GM18517 (cell line): ENCODE data around the gene LRRC40.

Experiments used
- ATAC-seq: cut with Tn5 transposase; IDR thresholded peaks from one replicate; pipeline ENCODE4 v1.9.1; 2021; ENCODE audit warnings: mild to moderate bottlenecking, moderate library complexity; ENCODE audit not compliant: unreplicated experiment

The LRRC40 gene

DNA sequence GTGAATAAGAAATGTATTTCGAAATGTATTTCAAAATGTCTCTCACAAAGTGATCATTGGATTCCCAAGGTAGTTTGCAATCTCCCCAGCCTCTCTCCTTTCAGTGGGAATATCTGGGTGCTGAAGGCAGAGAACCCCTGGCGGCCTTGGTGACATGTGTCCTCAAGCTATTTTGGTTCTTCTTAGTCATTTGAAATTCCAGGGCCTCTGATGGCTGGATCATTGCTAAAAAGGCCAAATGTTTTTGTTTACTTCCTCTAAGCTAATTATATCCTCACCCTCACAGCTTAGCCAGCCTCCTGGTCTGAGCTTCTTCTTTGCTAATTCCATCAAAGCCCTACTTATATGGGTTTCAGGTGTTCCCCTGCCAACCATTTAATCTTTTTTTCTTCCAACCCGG lies 71.2 kb downstream of the LRRC40 start:
- no peak for ATAC-seq

DNA sequence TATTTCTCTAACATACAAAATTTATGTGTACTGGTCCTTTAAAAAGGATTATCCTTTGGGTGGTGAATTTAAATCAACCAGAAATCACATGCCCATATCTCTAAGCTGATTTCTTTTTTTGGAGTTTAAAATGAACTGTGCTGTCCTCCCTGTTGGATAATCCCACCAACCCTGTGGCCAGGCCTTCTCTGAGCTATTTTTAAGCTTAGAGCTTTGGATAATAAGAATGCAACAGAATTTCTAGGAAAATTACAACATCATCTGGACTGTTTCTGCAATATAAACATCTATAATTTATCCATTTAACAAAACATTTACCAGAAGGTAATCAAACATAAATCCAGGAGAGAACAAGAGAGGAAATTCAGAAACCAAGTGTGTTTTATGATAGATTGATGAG lies 88.3 kb downstream of the LRRC40 start:
- no peak for ATAC-seq

- no peak for ATAC-seq
These were observed 90.1 kb downstream of the LRRC40 start for GRCh38 chr1:70115315-70115714.

DNA sequence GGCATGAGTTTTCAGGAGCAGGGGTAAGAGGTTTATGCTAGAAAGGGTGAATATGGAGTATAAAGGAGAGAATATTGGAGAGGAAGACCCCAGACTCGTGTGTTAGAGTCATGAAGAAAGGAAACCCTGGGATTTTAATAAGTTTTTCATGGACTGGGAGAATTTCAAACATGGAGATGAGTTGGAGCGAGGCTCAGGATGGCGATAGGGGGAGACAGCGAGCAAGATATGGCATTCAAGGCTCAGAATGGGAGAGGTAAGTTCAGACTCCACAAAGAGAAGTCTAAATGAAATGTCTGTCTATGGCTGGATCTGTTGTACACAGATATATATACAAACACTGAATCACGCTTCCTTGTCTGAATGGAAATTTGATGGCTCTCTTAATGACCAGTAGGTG lies 92.5 kb downstream of the LRRC40 start:
- no peak for ATAC-seq

DNA sequence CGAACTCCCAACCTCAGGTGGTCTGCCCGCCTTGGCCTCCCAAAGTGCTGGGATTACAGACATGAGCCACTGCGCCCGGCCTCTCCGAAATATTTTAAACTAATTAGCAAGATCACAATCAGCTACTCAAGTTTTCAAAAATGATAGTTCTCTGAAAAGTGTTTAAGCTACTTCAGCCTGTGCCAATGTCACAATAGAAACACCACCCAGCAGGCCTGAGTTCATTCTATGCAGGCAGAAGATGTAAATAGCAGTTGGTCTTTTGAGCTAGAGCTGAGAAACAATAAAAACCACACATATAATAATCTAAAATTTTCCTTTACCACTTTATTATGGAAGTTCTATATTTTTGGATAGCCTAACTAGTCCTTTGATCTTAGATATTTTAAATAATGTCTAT lies 96.1 kb downstream of the LRRC40 start:
- ATAC-seq, result no peak

- ATAC-seq, result no peak
These were observed 101.6 kb downstream of the LRRC40 start for GRCh38 chr1:70103770-70104169.

- no peak for ATAC-seq
These were observed 103.6 kb downstream of the LRRC40 start for GRCh38 chr1:70101774-70102173.

GRCh38 chr1:70101231-70101630 lies 104.1 kb downstream of the LRRC40 start:
- ATAC-seq, result no peak
